ENCODE data around the gene ENOPH1.
"Not testable (repeated sequence)": the region's sequence is repeated elsewhere in the genome, so short reads cannot be mapped to it uniquely, and the experiment has no call there.

ENOPH1 gene

GRCh38 chr4:82461710-82462109 is 31.3 kb downstream of the ENOPH1 start:
- in situ Hi-C loops (cut with HindIII; ENCODE audit: low pct_ligation_motif_present, low sequenced_read_pairs): loop anchor here (10.0 kb wide), 1 partner anchor 263 kb away; no protein-coding TSS in a partner anchor
- Histone ChIP-seq H3K27me3 (replicated peaks) (no peaks in the 10 kb centered on the region), H3K4me3 (ENCODE audit: low read depth, low read length) (no peak overlapping the region), H3K36me3 (replicated peaks) (peaks cover 11% of the 10 kb centered on the region), H3K27ac (no peak overlapping the region)
- no peak for DNase-seq
- no peak for TF ChIP-seq CTCF (IDR thresholded peaks at IDR 0.05; ENCODE audit: low read depth, low read length, missing control alignments)

- H3K27me3 ChIP-seq (replicated peaks): no peaks in the 10 kb centered on the region
- no peak overlapping the region for H3K4me3 ChIP-seq (ENCODE audit: low read depth, low read length)
- peak; percentile 82 for TF ChIP-seq CTCF (IDR thresholded peaks at IDR 0.05; ENCODE audit: low read depth, low read length, missing control alignments)
- no peak overlapping the region for H3K27ac ChIP-seq
- DNase-seq: peak; percentile 89
- in situ Hi-C loops (cut with HindIII; ENCODE audit: low pct_ligation_motif_present, low sequenced_read_pairs): loop anchor here (10.0 kb wide), 1 partner anchor 262 kb away; no protein-coding TSS in a partner anchor
- H3K36me3 ChIP-seq (replicated peaks): peaks cover 8% of the 10 kb centered on the region
Measured at GRCh38 chr4:82462415-82462831, 32.0 kb downstream of the ENOPH1 start.

GRCh38 chr4:82463221-82463620 is 32.8 kb downstream of the ENOPH1 start:
- no peak overlapping the region for H3K4me3 ChIP-seq (ENCODE audit: low read depth, low read length)
- no peak for DNase-seq
- H3K36me3 ChIP-seq (replicated peaks): peaks cover 6% of the 10 kb centered on the region
- no peak for TF ChIP-seq CTCF (IDR thresholded peaks at IDR 0.05; ENCODE audit: low read depth, low read length, missing control alignments)
- no peak overlapping the region for H3K27ac ChIP-seq
- H3K27me3 ChIP-seq (replicated peaks): no peaks in the 10 kb centered on the region
- in situ Hi-C loops (cut with HindIII; ENCODE audit: low pct_ligation_motif_present, low sequenced_read_pairs): loop anchor here (10.0 kb wide), 1 partner anchor 262 kb away; no protein-coding TSS in a partner anchor

- no peaks in the 10 kb centered on the region for H3K27me3 ChIP-seq (replicated peaks)
- no peak overlapping the region for H3K27ac ChIP-seq
- TF ChIP-seq CTCF (IDR thresholded peaks at IDR 0.05; ENCODE audit: low read depth, low read length, missing control alignments): no peak
- no peaks in the 10 kb centered on the region for H3K36me3 ChIP-seq (replicated peaks)
- DNase-seq: no peak
- in situ Hi-C loops (cut with HindIII; ENCODE audit: low pct_ligation_motif_present, low sequenced_read_pairs): loop anchor here (10.0 kb wide), 1 partner anchor 257 kb away; no protein-coding TSS in a partner anchor
- no peak overlapping the region for H3K4me3 ChIP-seq (ENCODE audit: low read depth, low read length)
Measured at GRCh38 chr4:82467471-82467870, 37.1 kb downstream of the ENOPH1 start.

- no peak overlapping the region for H3K27ac ChIP-seq
- peak; percentile 11 for TF ChIP-seq CTCF (IDR thresholded peaks at IDR 0.05; ENCODE audit: low read depth, low read length, missing control alignments)
- H3K27me3 ChIP-seq (replicated peaks): no peaks in the 10 kb centered on the region
- no peak overlapping the region for H3K4me3 ChIP-seq (ENCODE audit: low read depth, low read length)
- in situ Hi-C loops (cut with HindIII; ENCODE audit: low pct_ligation_motif_present, low sequenced_read_pairs): loop anchor here (10.0 kb wide), 1 partner anchor 255 kb away; no protein-coding TSS in a partner anchor
- peak; percentile 65 for DNase-seq
- H3K36me3 ChIP-seq (replicated peaks): no peaks in the 10 kb centered on the region
Measured at GRCh38 chr4:82469791-82470345, 39.5 kb downstream of the ENOPH1 start.

GRCh38 chr4:82473080-82473479 is 42.7 kb downstream of the ENOPH1 start:
- in situ Hi-C loops (cut with HindIII; ENCODE audit: low pct_ligation_motif_present, low sequenced_read_pairs); H3K27me3 ChIP-seq (replicated peaks); DNase-seq; H3K4me3 ChIP-seq (ENCODE audit: low read depth, low read length); H3K36me3 ChIP-seq (replicated peaks); H3K27ac ChIP-seq: not testable (repeated sequence)
